Measurements from ENCODE around the gene OR5I1.

The OR5I1 gene

GRCh38 chr11:55936300-55936699 lies at the start of gene OR5I1:
OR5I1 (minus strand) TSS chr11:55936400; CDS start chr11:55936400, 0 bp downstream.
- no peaks in the 10 kb centered on the region for H3K4me1 ChIP-seq (ENCODE audit: low read length)
- DNase-seq: no peak
- H3K79me2 ChIP-seq (ENCODE audit: low read length): no peaks in the 10 kb centered on the region
- no peak within 1 kb of the TSS for H3K27ac ChIP-seq (ENCODE audit: low read length)
- H2AFZ ChIP-seq (ENCODE audit: low read length): no peak within 1 kb of the TSS
- TF ChIP-seq EZH2 (optimal IDR thresholded peaks at IDR 0.05; ENCODE audit: low read depth, low read length) (no peak), CTCF (IDR thresholded peaks at IDR 0.05; ENCODE audit: low read length) (no peak), EZH2phosphoT487 (IDR thresholded peaks at IDR 0.05; ENCODE audit: low read length) (no peak)
- no peaks in the 10 kb centered on the region for H3K9me2 ChIP-seq (replicated peaks; ENCODE audit: insufficient read depth, low read length)
- H3K9ac ChIP-seq (ENCODE audit: low read length): no peak within 1 kb of the TSS
- H3F3A ChIP-seq (ENCODE audit: insufficient read depth, low read length): no peaks in the 10 kb centered on the region
- no peak within 1 kb of the TSS for H3K4me2 ChIP-seq (ENCODE audit: low read depth, low read length)
- H3K36me3 ChIP-seq (replicated peaks; ENCODE audit: insufficient read depth, low read length): no peaks in the 10 kb centered on the region
- no peaks in the 10 kb centered on the region for H3K9me3 ChIP-seq (replicated peaks; ENCODE audit: insufficient read depth, low read length)
- no peak within 1 kb of the TSS for H3K4me3 ChIP-seq (ENCODE audit: low read length)
- no peaks in the 10 kb centered on the region for H3K27me3 ChIP-seq (replicated peaks; ENCODE audit: insufficient read depth, low read length)
- no peaks in the 10 kb centered on the region for H4K20me1 ChIP-seq (ENCODE audit: insufficient read depth, low read length)

GRCh38 chr11:55970935-55971334 lies 34.7 kb upstream of the OR5I1 start:
- DNase-seq: no peak
- Histone ChIP-seq H3K79me2 (ENCODE audit: low read length) (no peaks in the 10 kb centered on the region), H3K9me2 (replicated peaks; ENCODE audit: insufficient read depth, low read length) (no peaks in the 10 kb centered on the region), H3K9me3 (replicated peaks; ENCODE audit: insufficient read depth, low read length) (no peaks in the 10 kb centered on the region), H4K20me1 (ENCODE audit: insufficient read depth, low read length) (no peaks in the 10 kb centered on the region), H3K27me3 (replicated peaks; ENCODE audit: insufficient read depth, low read length) (no peaks in the 10 kb centered on the region), H3K4me1 (ENCODE audit: low read length) (no peaks in the 10 kb centered on the region), H3F3A (ENCODE audit: insufficient read depth, low read length) (no peaks in the 10 kb centered on the region), H2AFZ (ENCODE audit: low read length) (no peak overlapping the region), H3K36me3 (replicated peaks; ENCODE audit: insufficient read depth, low read length) (no peaks in the 10 kb centered on the region), H3K27ac (ENCODE audit: low read length) (no peak overlapping the region), H3K4me3 (ENCODE audit: low read length) (no peak overlapping the region), H3K9ac (ENCODE audit: low read length) (no peak overlapping the region), H3K4me2 (ENCODE audit: low read depth, low read length) (no peak overlapping the region)
- TF ChIP-seq EZH2 (optimal IDR thresholded peaks at IDR 0.05; ENCODE audit: low read depth, low read length) (no peak), EZH2phosphoT487 (IDR thresholded peaks at IDR 0.05; ENCODE audit: low read length) (no peak), CTCF (IDR thresholded peaks at IDR 0.05; ENCODE audit: low read length) (no peak)

- no peak for DNase-seq
- no peaks in the 10 kb centered on the region for H3K4me1 ChIP-seq (ENCODE audit: low read length)
- H3K9me2 ChIP-seq (replicated peaks; ENCODE audit: insufficient read depth, low read length): no peaks in the 10 kb centered on the region
- H3K36me3 ChIP-seq (replicated peaks; ENCODE audit: insufficient read depth, low read length): no peaks in the 10 kb centered on the region
- H3K27ac ChIP-seq (ENCODE audit: low read length): no peak within 1 kb of the TSS
- TF ChIP-seq EZH2phosphoT487 (IDR thresholded peaks at IDR 0.05; ENCODE audit: low read length) (no peak), CTCF (IDR thresholded peaks at IDR 0.05; ENCODE audit: low read length) (no peak), EZH2 (optimal IDR thresholded peaks at IDR 0.05; ENCODE audit: low read depth, low read length) (no peak)
- no peaks in the 10 kb centered on the region for H3K27me3 ChIP-seq (replicated peaks; ENCODE audit: insufficient read depth, low read length)
- H3K9me3 ChIP-seq (replicated peaks; ENCODE audit: insufficient read depth, low read length): no peaks in the 10 kb centered on the region
- no peaks in the 10 kb centered on the region for H3K79me2 ChIP-seq (ENCODE audit: low read length)
- H4K20me1 ChIP-seq (ENCODE audit: insufficient read depth, low read length): no peaks in the 10 kb centered on the region
- H3F3A ChIP-seq (ENCODE audit: insufficient read depth, low read length): no peaks in the 10 kb centered on the region
- H3K4me3 ChIP-seq (ENCODE audit: low read length): no peak within 1 kb of the TSS
- no peak within 1 kb of the TSS for H3K9ac ChIP-seq (ENCODE audit: low read length)
- H2AFZ ChIP-seq (ENCODE audit: low read length): no peak within 1 kb of the TSS
- H3K4me2 ChIP-seq (ENCODE audit: low read depth, low read length): no peak within 1 kb of the TSS
Observed at GRCh38 chr11:55969845-55970244, 33.6 kb upstream of the OR5I1 start, which contains the start of gene OR10AG1. OR10AG1 (minus strand) TSS chr11:55969945; CDS start chr11:55969907, 38 bp downstream.

Measured in MM.1S (cell line).